Frontal cortex (tissue), 4 donors: ENCODE measurements around the gene GAL3ST2. TPM values are rescaled to one million over a fixed set of nuclear protein-coding genes. Genes with fewer than 3 reads are reported as not detected.
"Not testable (repeated sequence)": the region's sequence is repeated elsewhere in the genome, so short reads cannot be mapped to it uniquely, and the experiment has no call there.

Experiments
- DNase-seq, 2 donors: peaks; one replicate each; pipeline ENCODE4 v3.0.0; 2012; ENCODE audit warnings: low spot score in 2 of 2
- FAIRE-seq: peaks from 2 replicates; lab custom pipeline; 2012; peaks lifted over from hg19 to GRCh38; lab: Jason Lieb, UNC
- total RNA-seq: library from RNA; depleted of rRNA; stranded (reverse); fragments of >200 nt; gene quantifications from one replicate; pipeline ENCODE4 v1.2.3, GENCODE V29; 2014
- donor health status: control.
- donor health status: control.
- donor health status: control.

Gene GAL3ST2
- total RNA-seq, 1 donor from 2014 or later: 0.41 TPM

DNA sequence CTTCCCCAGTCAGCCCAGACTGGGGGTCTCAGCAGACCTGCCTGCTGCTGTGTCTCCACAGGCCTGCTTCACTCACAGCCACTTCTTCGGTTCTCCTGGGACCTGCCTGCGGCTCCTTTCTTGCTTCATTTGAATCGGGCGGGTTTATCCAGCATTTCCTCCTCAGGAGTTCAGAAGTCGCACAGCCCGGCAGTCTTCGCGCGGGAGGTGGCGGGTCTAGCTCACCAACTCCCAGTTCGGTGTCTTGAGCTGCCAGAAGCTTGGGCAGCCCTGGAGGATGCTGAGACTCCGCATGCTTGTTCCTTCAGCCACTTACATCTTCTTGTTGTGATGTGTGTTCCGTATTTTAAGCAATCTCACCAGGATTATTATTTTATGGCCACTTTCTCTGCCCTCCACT, 31.3 kb upstream of the GAL3ST2 start:
- no peak for FAIRE-seq
- no peak for DNase-seq

DNA sequence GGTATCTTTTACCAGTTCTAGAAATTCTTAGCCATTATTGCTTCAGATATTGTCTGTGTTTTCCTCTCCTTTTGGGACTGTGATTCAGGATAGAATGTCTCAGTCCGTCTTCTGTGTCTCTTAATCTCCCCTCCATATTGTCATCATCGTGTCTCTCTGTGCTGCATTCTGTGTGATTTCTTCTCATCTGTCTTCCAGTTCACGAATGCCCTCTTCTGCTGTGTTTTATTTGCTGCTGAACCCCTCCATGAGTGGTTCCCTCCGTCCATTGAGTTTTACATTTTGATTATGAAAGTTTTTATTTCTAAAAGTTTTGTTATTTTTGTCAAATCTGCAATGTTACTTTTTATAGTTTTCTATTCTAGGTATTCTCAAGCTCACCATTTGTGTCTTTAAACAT, 30.5 kb upstream of the GAL3ST2 start:
- DNase-seq: no peak
- FAIRE-seq: no peak

DNA sequence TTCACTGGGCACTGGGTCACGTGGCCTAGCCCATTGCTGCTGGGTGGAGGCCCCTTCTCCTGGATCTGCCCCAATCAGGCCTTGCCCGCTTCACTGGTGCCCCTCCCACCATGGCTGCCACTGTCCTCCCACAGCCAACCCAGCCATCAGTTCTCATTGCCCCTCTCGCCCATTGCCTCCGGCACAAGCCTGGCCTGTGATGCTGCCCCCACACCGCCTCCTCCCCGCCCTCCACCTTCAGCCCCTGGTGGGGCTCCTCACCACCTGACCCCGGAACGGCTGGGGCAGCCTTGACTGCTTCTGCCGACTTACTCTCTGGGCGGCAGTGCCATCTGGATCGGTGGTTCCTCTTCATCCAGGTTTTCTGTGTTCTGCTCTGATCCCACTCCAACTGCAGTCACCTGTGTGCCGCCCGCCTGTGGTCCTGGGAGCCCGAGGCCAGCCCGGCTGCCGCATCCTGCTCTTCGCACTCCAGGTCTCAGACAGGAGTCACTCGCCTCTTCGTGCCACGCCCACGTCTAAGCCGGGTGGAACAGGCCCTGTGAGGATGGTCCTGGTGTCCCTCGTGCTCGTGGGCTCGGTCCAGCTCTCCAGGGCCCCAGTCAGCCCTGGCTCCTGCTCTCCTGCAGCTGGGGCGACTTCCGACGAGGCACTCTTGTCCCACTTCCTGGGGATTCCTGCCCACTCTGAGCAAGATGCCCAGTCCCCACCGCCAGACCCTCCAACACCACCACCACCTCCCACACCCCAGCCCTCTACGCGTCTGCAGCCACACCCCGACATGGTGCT, 28.0 kb upstream of the GAL3ST2 start:
- no peak for DNase-seq
- FAIRE-seq: no peak

DNA sequence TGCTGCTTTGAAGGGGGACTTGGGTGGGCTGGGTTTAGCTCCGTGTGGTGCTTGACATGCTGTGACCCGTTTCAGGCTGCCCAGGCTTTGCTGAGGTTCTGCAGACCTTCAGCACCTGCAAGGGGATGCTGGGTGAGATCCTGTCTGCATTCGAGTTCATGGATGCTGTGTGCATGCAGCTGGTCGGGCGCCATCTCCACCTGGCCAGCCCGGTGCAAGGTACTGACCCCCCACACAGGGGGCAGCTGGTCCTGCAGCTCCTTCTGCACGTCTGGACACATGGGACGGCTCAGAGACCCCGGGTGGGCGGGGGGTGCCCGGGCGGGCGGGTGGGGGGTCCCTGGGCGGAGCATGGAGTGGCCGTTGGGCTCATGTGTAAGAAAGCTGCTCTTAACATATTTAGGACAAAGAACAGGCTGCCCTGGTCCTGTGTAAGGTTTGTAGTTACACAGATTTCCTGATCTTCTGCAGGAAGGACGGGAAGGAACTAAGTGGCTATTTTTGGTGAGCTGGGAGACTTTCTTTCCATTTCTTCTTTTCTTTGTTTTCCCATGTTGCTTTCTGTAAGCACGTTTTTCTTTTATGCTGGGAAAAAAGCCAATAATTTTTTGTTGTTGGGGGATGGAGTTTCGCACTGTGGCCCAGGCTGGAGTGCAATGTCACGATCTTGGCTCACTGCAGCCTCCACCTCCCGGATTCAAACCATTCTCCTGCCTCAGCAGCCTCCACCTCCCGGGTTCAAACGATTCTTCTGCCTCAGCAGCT, 26.4 kb upstream of the GAL3ST2 start:
- FAIRE-seq: no peak
- DNase-seq: no peak

DNA sequence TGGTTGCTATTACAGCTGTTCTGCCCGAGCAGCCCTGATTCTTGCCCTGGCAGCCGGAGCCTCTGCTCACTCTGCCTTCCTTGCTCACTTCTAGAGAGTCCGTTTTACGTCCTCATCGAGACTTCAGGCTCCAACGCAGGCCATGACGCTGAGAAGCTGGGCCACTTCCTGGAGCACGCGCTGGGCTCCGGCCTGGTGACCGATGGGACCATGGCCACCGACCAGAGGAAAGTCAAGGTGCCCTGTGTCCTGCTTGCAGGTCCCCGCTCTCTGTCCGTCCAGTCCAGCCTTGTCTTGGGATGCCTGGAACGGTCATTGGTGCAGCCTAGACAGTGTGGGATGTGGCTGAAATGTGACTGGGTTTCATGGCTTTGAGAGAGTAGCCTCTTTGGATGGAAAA, 25.5 kb upstream of the GAL3ST2 start:
- no peak for FAIRE-seq
- no peak for DNase-seq

DNA sequence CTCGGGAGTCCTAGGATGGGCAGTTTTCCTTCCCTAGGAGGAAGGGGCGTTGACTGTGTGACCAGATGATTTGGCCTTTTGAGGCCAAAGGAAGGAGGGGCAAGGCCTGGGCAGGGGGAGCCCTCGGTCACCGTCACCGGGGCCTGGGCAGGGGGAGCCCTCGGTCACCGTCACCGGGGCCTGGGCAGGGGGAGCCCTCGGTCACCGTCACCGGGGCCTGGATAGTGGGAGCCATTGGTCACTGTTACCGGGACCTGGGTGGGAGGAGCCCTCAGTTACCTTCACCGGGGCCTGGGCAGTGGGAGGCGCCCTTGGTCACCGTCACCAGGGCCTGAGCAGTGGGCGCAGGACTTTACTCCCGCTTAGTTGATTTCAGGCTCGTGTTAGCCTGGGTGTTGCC, 24.8 kb upstream of the GAL3ST2 start:
- FAIRE-seq (no peak), DNase-seq (no peak)

DNA sequence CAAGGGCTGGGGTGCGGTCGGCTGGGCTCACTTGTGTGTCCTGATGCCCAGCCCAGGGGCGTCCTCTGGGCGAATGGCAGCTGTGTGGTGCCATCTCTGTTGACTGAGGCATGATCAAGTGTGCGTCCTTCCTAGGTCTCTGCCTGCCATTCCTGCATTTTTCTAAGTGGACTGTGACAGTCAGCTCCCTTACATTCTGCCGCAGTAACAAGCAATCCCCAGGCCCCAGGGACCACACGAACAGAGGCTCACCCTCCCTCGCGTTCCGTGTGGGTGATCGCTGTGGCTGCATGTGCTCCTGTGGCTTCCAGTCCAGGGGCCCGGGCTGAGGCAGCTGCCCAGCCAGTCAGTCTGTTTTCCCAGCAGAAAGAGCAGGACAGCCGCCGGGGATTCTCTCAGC, 24.4 kb upstream of the GAL3ST2 start:
- FAIRE-seq: no peak
- no peak for DNase-seq

DNA sequence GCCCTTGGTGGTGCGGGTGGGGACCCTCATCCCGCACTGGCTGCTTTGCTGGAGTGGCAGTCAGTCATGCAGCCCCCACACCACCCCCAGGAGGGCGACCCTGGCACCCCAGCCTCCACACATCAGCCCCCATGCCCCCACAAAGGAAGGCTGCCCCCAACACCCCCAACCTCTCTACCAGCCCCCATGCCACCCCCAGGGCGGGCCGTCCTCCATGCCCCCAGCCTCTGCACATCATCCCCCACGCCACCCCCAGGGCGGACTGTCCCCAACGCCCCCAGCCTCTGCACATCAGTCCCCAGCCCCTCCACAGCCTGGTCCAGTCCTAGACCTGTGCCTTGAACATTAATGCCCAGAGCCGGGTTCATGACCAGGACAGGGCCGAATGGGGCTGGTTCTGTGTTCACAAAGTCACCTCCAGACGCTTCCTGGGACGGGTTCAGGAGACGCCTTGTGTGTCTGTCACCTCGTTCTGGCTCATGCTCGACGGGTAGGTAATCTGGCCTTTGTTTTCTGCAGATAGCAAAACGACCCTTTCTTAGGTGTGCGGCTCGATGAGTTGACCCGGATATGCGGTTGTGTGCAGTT, 23.8 kb upstream of the GAL3ST2 start:
- FAIRE-seq: no peak
- DNase-seq: no peak

DNA sequence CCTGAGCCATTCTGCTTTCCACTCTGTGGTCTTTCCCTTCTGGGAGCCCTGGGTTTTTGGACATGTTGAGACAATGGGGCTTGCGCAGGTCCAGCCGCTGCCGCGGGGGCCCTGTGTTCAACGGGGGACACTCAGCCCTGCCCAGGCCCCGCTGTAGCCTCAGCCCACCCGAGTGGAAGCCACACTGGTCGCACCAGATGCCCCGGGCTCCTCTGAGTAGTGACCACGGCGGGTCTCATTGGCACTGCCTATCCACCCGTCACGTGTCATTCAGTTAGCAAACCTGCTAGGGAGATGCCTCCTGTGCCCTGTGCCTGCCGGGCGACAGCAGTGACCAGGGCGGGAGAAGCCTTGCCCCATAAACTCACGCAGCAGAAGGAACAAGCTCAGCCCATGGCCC, 23.1 kb upstream of the GAL3ST2 start:
- no peak for DNase-seq
- FAIRE-seq: no peak

DNA sequence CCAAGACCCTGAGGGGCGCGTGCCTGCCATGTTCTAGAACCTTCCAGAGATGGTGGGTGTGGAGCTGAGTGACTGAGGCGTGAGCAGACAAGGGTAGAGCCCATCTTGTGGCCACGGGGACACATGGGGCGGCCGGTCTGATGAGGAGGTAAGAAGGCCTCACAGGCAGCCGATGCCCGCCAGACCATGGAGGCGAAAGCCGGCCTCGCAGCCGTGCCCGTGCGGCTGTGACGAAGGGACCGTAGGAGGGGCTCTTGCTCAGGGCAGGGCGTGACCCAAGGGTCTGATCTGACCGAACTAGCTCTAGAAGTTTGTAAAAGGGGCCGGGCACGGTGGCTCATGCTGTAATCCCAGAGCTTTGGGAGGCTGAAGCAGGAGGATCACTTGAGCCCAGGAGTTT, 22.6 kb upstream of the GAL3ST2 start:
- no peak for DNase-seq
- FAIRE-seq: no peak

DNA sequence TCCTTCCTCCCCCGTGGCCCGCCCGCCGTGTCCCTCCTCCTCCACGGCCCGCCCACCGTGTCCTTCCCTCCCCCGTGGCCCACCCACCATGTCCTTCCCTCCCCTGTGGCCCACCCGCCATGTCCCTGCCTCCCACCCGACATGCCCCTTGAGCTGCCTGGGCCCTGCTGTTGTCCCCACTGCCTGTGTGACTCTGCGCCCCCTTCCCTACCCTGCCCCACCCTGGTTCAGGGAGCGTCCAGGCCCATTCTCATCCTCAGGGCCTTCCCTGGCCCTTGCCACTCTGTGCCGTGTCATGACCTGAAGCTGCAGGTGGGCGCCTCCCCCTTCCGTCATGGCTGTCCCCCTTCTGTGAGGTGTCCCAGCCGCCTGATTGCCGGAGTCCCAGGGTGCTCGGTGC, 21.5 kb upstream of the GAL3ST2 start:
- DNase-seq (no peak), FAIRE-seq (no peak)

DNA sequence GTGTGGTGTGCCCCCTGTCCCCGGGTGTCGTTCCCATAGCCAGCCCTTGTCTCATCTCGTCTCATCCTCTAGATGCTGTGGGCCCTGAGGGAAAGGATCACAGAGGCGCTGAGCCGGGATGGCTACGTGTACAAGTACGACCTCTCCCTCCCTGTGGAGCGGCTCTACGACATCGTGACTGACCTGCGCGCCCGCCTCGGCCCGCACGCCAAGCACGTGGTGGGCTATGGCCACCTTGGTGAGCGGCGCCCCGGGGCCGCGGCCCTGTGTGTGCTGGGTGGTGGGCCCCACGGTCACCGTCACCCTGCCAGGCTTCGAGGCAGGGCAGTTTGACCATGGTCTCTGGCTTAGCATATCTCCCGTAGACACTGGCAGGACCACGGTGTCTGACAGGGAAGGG, 20.8 kb upstream of the GAL3ST2 start:
- no peak for FAIRE-seq
- DNase-seq: no peak

DNA sequence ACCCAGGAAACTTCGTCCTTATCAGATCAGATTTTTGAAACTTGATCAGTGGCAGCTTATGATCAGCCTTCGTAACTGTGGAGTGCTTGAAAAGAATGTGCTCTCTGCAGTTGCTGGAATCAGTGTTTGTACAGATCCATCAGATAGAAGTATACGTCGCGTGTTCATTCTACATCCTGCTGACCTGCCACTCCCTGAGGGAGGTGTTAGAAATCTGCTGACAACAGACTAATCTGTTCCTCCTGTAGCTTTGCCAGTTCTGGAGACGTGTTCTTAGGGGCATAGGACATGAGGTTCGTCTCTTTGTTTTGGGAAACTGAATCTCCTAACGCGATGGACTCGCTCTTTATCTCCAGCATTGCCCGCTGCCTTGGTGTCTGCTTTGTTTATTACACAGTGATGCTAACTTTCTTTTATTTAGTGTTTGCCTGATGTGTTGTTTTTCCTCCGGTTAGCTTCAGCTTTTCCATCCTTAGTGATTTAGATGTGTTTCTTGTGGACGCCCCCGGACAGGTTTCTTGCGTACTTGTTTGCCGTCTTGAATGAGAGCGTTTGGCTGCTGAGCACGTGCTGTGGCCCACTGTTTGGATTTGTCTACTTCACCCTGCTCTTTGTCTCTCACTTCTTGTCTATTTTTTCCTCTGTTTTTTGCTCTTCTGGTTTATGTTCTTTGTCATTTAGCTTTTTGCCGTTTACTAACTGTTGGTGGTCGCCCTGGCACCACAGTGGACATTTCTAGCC, 17.4 kb upstream of the GAL3ST2 start:
- DNase-seq: no peak
- FAIRE-seq: no peak

DNA sequence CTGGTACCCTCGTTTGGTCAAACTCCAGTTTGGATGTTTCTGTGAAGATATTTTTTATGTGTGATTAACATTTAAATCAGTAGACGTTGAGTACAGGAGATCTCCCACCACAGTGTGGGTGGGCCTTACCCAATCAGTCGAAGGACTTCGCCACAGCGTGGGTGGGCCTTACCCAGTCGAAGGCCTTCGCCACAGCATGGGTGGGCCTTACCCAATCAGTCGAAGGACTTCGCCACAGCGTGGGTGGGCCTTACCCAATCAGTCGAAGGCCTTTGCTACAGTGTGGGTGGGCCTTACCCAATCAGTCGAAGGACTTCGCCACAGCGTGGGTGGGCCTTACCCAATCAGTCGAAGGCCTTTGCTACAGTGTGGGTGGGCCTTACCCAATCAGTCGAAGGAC, 16.7 kb upstream of the GAL3ST2 start:
- DNase-seq, FAIRE-seq: not testable (repeated sequence)

DNA sequence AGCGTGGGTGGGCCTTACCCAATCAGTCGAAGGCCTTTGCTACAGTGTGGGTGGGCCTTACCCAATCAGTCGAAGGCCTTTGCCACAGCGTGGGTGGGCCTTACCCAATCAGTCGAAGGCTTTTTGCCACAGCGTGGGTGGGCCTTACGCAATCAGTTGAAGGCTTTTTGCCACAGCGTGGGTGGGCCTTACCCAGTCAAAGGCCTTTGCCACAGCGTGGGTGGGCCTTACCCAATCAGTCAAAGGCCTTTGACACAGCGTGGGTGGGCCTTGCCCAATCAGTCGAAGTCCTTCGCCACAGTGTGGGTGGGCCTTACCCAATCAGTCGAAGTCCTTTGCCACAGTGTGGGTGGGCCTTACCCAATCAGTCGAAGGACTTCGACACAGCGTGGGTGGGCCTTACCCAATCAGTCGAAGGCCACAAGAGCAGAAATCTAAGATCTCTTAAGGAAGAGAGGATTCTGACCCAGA, 16.3 kb upstream of the GAL3ST2 start:
- FAIRE-seq: no peak
- no peak for DNase-seq

DNA sequence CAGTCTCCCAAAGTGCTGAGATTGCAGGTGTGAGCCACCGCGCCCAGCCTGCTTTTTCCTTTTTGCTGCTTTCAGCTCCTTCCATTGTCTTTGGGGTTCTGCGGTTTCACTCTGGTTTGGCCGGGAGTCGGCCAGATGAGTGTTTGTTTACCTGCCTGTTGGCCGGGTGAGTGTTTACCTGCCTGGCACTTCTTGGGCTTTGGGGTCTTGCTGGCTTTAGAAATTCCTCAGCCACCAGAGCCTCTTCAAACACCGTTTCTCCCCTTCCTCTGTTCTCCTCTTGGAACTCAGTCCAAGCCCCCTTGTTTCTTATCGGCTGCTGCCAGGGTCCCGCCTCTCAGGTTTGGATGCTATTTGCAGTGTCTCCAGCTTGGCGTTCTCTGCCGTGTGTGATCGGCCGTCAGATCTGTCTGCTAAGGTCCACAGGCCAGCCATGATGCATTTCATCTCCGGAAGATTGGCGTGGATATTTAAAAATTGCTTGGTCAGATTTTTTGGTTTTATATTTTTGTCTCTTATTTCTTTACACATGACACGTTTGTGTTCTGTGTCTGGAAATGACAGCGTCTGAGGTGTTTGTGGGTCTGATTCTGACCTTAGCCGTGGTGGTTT, 14.2 kb upstream of the GAL3ST2 start:
- DNase-seq (no peak), FAIRE-seq (no peak)

DNA sequence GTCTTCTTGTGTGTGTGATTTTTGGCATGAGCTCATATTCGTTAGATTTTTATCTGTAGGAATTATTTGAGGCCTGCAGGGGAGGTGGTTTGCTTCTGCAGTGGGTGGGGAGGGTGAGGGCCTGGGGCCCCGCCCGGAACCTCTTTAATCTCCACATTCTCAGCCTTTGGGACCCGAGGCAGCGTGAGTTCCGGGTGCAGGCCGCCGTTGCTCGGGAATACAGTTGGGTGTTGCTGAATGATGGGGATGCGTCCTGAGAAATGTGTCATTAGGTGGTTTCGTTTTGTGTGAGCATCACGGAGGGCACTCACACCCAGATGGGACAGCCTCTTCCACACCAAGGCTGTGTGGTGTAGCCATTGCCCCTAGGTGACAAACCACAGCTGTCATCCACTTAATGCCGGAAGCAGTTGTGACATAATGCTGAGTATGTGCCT, 13.7 kb upstream of the GAL3ST2 start:
- DNase-seq (no peak), FAIRE-seq (no peak)

DNA sequence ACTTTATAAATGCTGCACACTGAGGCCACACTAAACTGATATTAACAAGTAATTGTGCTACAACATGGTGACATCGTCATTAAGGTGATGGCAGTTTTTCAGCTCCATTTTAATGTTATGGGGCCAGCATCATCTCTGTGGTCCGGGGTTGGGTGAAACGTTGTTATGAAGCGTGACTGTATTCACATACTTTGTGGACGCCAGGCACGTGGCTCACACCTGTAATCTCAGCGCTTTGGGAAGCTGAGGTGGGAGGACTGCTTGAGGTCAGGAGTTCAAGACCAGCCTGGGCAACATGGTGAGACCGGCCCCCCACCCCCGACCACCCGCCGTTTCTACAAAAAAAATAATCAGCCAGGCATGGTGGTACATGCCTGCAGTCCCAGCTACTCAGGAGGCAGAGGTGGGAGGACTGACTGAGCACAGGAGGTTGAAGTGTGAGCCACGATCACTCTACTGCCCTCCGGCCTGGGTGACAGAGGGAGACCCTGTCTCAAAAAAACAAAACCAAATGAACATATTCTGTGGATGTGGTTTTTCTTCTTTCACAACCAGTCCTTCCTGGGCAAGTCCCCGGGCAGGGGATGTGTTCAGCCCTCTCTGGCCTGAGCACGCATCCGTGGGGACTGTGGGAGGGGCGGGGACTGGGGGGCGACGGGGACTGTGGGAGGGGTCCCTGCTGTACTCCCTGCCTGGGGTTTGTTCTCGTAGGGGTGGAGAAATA, 12.9 kb upstream of the GAL3ST2 start:
- FAIRE-seq (no peak), DNase-seq (no peak)
